Neural cell (in vitro differentiated cells): Measurements from ENCODE around the gene SECISBP2L.

Experiments
- EP300 ChIP-seq: fragments of 450-650 bp; conservative IDR thresholded peaks from 2 replicates; pipeline ENCODE4 v1.6.1; 2014; ENCODE audit warnings: antibody characterized with exemption, mild to moderate bottlenecking, moderate library complexity; ENCODE audit not compliant: poor library complexity, severe bottlenecking
- EZH2 ChIP-seq: fragments of 200-600, 300-800 bp; shearing (Covaris generic), sonication (generic); IDR thresholded peaks from 2 replicates; pipeline ENCODE4 v1.6.1; 2014; ENCODE audit warnings: antibody characterized with exemption, low read length, borderline replicate concordance, mild to moderate bottlenecking; ENCODE audit not compliant: insufficient read depth, poor library complexity, severe bottlenecking
- POLR2AphosphoS5 ChIP-seq: IDR thresholded peaks from 2 replicates; pipeline ENCODE4 v1.6.1; 2012
- RAD21 ChIP-seq: fragments of 450-650 bp; conservative IDR thresholded peaks from 2 replicates; pipeline ENCODE4 v1.6.1; 2014; ENCODE audit warnings: antibody characterized with exemption, mild to moderate bottlenecking, moderate library complexity
- SMC3 ChIP-seq: fragments of 450-650 bp; conservative IDR thresholded peaks from 2 replicates; pipeline ENCODE4 v1.6.1; 2014; ENCODE audit warnings: antibody characterized with exemption, mild to moderate bottlenecking, moderate library complexity; ENCODE audit not compliant: poor library complexity
- TAF1 ChIP-seq: IDR thresholded peaks from 2 replicates; pipeline ENCODE4 v1.6.1; 2012; ENCODE audit warnings: low read depth
- TF ChIP-seq, protein P1 (sequence below): fragments of 450-650 bp; IDR thresholded peaks from 2 replicates; pipeline ENCODE4 v1.5.1; 2014; ENCODE audit warnings: antibody characterized with exemption, mild to moderate bottlenecking, moderate library complexity; ENCODE audit not compliant: poor library complexity, severe bottlenecking
- TF ChIP-seq, protein P2 (sequence below): IDR thresholded peaks from 2 replicates; pipeline ENCODE4 v1.6.1; 2012; ENCODE audit warnings: borderline replicate concordance

DNA sequence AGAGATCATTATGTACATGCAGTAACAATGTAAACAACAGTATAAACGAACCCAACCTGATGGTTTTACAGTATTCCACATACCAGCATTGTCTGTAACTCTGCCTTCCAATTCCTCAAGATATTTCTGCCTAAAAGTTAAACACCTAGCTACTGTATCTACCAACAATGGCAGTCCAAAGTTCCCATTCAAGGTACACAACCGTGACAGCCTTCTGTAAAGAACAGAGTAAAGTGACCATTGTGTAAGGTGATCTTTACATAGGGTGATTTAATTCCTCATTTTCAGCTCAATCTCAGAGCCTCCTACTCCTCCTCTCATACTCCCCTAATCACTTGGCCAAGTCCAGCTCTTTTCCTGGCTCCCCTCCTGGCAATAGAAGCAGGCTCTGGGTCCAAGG lies 10.4 kb downstream of the SECISBP2L start:
- TF ChIP-seq, protein P1, sequence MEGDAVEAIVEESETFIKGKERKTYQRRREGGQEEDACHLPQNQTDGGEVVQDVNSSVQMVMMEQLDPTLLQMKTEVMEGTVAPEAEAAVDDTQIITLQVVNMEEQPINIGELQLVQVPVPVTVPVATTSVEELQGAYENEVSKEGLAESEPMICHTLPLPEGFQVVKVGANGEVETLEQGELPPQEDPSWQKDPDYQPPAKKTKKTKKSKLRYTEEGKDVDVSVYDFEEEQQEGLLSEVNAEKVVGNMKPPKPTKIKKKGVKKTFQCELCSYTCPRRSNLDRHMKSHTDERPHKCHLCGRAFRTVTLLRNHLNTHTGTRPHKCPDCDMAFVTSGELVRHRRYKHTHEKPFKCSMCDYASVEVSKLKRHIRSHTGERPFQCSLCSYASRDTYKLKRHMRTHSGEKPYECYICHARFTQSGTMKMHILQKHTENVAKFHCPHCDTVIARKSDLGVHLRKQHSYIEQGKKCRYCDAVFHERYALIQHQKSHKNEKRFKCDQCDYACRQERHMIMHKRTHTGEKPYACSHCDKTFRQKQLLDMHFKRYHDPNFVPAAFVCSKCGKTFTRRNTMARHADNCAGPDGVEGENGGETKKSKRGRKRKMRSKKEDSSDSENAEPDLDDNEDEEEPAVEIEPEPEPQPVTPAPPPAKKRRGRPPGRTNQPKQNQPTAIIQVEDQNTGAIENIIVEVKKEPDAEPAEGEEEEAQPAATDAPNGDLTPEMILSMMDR: no peak
- TF ChIP-seq POLR2AphosphoS5 (no peak), EZH2 (no peak), TAF1 (no peak), RAD21 (no peak), EP300 (no peak), SMC3 (no peak)
- TF ChIP-seq, protein P2, sequence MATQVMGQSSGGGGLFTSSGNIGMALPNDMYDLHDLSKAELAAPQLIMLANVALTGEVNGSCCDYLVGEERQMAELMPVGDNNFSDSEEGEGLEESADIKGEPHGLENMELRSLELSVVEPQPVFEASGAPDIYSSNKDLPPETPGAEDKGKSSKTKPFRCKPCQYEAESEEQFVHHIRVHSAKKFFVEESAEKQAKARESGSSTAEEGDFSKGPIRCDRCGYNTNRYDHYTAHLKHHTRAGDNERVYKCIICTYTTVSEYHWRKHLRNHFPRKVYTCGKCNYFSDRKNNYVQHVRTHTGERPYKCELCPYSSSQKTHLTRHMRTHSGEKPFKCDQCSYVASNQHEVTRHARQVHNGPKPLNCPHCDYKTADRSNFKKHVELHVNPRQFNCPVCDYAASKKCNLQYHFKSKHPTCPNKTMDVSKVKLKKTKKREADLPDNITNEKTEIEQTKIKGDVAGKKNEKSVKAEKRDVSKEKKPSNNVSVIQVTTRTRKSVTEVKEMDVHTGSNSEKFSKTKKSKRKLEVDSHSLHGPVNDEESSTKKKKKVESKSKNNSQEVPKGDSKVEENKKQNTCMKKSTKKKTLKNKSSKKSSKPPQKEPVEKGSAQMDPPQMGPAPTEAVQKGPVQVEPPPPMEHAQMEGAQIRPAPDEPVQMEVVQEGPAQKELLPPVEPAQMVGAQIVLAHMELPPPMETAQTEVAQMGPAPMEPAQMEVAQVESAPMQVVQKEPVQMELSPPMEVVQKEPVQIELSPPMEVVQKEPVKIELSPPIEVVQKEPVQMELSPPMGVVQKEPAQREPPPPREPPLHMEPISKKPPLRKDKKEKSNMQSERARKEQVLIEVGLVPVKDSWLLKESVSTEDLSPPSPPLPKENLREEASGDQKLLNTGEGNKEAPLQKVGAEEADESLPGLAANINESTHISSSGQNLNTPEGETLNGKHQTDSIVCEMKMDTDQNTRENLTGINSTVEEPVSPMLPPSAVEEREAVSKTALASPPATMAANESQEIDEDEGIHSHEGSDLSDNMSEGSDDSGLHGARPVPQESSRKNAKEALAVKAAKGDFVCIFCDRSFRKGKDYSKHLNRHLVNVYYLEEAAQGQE: no peak
